ENCODE measurements around the gene MYMX.
A peak's percentile ranks its signal among the peaks of the same experiment; 100 is the strongest.

Gene MYMX

DNA sequence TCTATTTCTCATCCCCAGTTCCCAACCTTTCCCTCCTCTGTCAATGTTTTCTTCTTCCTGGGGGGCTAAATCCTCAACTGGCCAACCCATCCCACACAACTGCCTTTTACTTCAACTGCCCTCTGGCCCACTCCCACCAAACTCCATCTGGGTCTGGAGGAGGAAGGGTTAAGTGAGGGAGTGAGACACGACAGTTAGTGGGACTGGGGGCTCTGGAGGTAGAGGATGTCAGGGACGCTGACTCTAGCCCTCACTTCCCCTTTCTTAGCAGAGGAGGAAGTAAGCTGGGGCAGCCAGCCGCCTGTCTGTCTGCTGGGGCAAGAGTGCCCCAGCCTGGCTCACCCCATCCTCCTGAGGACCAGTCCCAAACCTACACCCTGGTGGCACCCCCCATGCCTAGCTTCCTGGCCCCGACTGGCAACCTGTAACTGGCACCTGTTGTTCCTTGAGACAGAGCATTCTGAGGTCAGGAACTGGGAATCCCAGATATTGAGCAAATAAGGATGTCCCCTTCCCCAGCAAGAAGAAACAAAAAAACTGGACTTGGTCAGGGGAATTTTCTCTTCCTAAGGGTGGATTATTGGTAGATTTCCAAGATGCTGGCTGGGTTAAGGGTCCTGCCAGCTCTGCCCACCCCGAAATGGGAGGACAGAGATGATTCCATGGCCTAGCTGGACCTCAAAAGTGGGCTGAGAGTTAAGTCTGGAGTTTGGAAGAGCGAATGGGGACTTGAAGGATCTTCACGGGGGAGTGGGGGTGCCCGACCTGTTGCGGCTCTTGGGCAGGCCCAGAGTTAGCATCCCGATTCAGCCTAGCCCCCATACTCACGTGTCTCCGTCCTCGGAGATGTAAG is 47.7 kb downstream of the MYMX start:
- DNase-seq (ENCODE audit: low read depth in 2 of 2): peak in 1 of 2 donors; percentile 33

DNA sequence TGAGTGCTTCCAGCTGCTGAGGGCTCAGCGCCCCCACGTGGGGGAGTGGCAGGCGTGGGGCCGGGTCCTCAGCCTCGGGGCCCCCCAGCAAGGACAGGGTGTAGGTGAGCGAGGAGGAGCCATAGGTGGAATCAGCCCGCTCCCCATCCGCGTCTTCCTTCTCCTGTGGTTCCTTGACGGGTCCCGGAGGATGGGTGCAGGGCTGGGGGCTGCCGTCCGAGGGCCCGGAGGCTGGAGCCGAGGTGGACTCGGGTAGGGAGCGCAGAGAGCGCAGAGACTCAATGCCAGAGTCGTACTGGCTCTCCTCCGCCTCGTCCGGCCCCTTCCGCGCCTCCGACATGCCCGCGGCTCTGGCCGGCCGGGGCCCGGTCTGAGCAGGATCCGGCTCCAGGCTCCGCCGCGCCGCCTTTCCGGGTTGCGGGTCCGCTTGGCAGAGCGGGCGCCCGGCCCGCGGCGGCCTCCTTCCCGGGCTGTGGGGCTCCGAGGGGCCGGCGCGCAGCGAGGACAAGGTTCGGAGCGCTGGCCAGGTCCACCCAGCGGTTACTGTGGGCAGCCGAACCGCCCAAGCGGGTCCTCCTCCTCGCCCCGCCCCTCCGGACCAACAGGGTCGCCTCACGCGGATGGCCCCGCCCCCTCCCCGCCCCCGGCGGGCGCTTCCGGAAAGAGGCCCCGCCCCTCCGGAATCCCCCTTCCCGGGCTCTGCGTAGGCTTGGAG is 48.4 kb downstream of the MYMX start, which contains the start of gene NFKBIE:
Gene NFKBIE (minus strand): TSS at position 545 of the 715 bp plus-strand sequence. CDS start 205 bp downstream, at position 340.
- DNase-seq (ENCODE audit: low read depth in 2 of 2): peak; percentile 91 to 96

DNA sequence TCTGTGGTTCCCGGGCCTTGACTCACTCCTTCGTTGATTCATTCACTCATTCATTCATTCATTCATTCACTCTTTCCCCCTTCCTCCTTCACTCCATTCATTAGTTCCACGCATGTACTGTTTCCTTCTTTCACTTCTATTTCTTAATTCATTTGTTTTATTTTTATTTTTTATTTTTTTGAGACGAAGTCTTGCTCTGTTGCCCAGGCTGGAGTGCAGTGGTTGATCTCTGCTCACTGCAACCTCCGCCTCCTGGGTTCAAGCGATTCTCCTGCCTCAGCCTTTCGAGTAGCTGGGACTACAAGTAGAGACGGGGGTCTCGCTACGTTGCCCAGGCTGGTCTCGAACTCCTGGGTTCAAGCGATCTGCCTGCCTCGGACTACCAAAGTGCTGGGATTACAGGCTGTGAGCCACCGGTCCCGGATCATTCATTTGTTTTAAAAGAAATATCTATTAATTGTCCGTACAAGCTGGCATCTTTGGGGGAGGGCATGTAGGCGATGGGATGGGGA is 49.1 kb downstream of the MYMX start:
- no peak for DNase-seq (ENCODE audit: low read depth in 2 of 2)

DNA sequence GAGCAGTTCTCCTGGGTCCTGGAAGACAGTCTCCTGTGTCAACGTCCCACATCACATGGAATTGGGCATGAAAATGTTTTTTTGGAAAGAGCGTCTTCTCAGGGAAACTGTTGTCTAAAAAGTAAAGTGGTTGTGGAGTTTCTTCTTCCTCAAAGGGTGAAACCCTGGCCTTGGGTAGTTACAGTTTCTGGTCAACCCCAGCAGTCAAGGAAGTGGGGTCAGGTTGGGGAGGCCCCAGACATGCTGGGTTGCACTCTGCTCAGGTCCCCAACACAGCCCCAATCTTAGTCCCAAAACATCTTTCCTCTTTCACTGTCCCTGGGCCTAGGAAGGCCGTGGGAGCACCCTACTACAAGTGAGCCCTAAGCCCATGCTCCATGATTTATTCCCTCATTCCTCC is 49.6 kb downstream of the MYMX start:
- DNase-seq (ENCODE audit: low read depth in 2 of 2): no peak

DNA sequence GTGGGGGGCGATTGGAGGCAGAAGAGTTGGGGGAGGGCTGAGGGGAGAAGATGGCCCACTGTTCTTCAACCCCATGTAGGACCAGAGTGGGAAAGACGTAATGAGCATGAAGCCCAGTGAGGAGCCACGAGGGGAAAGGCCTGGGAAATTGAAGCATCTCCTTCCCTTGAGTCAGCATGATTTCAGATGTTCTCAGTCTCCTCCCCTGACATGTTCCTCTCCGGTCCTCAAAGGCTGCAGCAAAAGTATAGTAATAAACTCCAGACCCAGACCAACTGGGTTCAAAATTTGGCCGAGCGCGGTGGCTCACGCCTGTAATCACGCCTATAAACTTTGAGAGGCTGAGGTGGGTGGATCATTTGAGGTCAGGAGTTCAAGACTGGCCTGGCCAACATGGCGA is 50.5 kb downstream of the MYMX start:
- DNase-seq (ENCODE audit: low read depth in 2 of 2): no peak
